GM12874 (cell line): ENCODE results near the gene CDCA8.
A peak's percentile ranks its signal among the peaks of the same experiment; 100 is the strongest.

Experiments
- TF ChIP-seq, protein P1 (sequence below): IDR thresholded peaks from 2 replicates; pipeline ENCODE4 v1.5.1; 2011; ENCODE audit warnings: low read depth, mild to moderate bottlenecking, control low read depth, low read length, moderate library complexity; ENCODE audit not compliant: insufficient read depth

The CDCA8 gene

DNA sequence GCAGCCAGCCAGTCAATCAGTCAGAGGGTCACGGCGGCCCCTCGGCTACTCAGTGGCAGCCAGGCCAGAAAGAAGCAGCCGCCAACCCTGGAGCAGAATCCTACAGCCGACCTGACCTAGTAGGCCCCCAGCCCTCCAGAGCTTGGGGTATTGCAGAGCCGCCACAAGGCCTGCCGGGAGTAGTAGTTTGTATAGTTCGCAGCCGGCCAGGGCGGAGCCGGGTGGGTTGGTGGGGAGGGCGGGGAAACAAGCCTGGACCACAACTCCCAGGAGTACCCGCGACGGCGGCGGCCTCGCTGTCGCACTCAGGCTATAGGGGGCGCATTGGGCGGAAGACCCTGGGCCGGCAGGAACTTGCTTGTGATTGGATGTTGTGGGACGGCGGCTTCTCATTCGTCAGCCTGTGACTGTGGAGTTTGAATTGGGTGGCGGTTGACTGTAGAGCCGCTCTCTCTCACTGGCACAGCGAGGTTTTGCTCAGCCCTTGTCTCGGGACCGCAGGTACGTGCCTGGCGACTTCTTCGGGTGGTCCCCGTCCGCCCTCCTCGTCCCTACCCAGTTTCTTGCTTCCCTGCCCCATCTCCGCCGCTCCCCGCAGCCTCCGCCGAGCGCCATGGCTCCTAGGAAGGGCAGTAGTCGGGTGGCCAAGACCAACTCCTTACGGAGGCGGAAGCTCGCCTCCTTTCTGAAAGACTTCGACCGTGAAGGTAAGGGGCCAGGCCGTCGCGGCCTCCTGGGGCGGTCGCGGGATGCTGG, at the start of gene CDCA8:
CDCA8 (plus strand) TSS at position 439 of the 756 bp plus-strand sequence; CDS start at position 614, 175 bp downstream.
- TF ChIP-seq, protein P1, sequence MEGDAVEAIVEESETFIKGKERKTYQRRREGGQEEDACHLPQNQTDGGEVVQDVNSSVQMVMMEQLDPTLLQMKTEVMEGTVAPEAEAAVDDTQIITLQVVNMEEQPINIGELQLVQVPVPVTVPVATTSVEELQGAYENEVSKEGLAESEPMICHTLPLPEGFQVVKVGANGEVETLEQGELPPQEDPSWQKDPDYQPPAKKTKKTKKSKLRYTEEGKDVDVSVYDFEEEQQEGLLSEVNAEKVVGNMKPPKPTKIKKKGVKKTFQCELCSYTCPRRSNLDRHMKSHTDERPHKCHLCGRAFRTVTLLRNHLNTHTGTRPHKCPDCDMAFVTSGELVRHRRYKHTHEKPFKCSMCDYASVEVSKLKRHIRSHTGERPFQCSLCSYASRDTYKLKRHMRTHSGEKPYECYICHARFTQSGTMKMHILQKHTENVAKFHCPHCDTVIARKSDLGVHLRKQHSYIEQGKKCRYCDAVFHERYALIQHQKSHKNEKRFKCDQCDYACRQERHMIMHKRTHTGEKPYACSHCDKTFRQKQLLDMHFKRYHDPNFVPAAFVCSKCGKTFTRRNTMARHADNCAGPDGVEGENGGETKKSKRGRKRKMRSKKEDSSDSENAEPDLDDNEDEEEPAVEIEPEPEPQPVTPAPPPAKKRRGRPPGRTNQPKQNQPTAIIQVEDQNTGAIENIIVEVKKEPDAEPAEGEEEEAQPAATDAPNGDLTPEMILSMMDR = peak; percentile 75

DNA sequence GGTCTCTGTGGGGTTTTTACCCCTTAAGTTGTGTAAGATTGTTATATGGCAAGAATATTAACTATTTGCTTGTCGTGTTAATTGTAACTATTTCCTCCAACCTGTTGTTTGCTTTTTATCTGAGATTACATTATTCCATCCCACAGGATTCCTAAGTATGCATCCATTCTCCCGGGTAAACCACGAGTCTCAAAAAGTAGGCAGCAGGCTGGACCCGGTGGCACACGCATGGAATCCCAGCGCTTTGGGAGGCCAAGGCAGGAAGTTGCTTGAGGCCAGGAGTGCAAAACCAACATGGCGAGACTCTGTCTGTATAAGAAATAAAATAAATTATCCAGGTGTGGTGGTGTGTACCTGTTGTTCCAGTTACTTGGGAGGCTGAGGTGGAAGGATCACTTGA, 45.0 kb upstream of the CDCA8 start:
- TF ChIP-seq, protein P1 = no peak

DNA sequence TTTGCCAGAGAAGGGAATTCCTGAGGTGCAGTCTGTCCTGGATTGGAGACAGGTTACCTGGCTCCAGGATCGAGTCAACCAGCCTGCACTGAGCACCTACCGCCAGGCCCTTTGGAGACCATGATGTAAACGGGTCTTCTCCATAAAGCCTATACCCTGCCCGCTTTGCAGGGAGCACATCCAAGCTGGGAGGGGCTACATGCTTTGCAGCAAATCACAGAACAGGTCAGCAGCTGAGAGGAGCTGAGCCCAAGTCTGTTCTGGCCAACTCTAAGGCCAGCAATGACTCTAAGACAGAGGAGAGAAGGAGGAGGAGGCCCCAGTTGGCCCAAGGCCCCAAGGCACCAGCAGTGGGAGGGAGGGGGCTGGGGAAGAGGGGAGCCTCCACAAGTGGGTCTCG, 42.1 kb upstream of the CDCA8 start:
- TF ChIP-seq, protein P1 = no peak

DNA sequence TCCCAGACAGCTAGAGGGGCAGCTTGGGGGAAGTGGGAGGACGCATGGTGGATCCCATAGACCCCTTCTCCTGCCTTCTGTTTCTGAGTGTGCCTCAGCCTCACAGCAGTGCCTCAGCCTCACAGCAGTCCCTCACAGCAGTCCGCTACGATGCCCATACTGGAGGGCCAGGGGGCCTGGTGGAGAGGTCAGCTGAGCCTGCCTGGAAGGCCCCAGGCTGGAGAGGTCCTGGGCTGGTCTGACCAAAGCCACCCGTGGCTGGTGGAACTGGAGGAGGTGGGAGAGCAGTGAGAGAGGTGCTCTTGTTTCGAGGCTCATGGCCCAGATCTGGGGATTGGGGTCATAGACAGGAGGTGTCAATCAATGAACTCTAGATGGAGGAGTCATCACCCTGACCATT, 41.6 kb upstream of the CDCA8 start:
- TF ChIP-seq, protein P1 = no peak

DNA sequence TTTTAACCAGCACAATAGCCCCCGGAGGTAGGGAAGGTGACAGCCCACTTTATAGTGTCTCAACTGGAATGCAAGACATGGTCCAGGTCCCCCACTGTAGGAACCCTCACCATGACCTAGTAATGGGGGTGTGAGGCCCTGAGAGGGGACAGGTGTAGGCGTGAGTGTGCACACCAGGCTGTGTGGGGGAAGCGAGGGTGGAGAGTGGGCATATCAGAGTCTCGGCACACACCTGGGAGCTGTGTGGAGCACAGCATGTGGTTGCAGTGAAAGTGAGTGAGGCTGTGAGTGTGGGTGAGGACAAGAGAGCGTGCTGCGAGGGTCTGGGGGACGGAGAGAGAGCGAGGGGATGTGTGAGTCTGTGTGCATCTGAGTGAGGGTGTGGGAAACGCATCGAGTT, 40.5 kb upstream of the CDCA8 start:
- TF ChIP-seq, protein P1 = no peak

DNA sequence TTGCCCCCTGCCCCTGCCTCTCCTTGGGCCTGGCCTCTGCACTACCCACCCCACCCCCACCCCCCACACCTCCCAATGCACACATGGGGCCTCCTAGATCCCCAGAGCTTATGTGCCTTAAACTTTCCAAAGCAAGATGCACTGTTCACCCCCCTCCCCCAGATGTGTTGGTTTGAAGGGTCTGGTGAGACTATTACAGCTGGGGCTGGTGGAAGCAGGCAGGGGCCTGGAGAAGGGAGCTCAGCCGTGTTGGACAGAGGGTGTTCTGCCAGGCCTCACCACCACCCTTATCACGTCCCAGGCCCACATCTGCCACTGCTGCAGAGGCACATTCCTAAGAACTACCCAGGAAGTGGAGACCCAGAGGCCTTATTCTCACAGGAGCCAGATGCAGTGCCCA, 39.3 kb upstream of the CDCA8 start:
- TF ChIP-seq, protein P1 = no peak

DNA sequence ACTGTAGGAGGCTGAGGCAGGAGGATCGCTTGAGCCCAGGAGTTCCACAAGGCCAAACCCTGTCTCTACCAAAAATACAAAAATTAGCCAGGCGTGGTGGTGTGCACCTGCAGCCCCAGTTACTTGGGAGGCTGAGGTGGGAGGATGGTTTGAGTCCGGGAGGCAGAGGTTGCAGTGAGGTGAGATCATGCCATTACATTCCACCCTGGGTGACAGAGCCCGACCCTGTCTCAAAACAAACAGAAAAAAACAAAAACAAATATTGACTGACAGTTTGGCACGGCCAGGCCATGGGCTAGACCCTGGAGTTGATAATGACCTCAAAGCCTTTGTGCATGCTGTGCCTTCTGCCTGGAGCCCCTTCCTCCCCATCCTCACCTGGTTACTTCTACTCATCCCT, 38.4 kb upstream of the CDCA8 start:
- TF ChIP-seq, protein P1 = no peak
